ENCODE measurements around the gene QARS1.

The QARS1 gene

DNA sequence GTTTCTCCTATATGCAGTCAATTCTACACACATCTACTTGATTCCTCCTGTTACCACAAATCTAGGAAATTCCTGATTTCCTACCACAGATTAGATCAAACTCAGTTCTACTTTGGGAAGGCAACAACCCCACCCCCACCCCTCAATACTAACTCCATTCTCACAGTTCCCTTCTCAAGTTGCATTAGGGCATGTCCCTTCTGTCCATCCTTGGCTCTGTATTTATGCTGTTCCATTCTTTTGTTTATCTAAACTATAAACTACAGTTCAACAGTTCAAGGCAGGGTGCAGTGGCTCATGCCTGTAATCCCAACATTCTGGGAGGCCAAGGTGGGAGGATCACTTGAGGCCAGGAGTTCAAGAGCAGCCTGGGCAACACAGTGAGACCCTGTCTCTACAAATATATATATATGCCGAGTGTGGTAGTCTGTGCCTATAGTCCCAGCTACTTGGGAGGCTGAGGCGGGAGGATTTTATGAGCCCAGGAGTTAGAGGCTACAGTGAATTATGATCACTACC is 50.2 kb downstream of the QARS1 start:
- TF ChIP-seq GATA3 (IDR thresholded peaks at IDR 0.05; ENCODE audit: low read depth, low read length) (no peak), GATA2 (IDR thresholded peaks at IDR 0.05; ENCODE audit: low read depth, low read length) (no peak)

DNA sequence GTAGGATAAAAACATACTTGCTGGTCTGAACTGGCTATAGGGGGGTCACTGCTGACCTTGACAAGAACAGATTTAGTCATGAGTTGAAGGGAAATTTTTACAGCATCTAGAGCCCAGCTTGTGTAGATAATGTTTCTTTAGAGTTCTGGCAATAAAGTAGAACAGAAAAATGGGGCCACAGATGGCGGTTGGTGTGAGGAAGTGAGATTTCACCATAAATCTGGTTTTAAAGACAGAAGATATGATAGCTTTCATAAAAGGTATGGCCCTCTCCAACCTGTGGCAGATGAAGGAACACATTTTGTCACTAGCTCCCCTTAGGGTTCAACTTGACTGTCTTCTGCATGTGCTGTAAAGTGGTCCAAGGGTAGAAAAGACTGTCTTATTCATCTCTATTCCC is 51.0 kb downstream of the QARS1 start:
- TF ChIP-seq GATA3 (IDR thresholded peaks at IDR 0.05; ENCODE audit: low read depth, low read length) (no peak), GATA2 (IDR thresholded peaks at IDR 0.05; ENCODE audit: low read depth, low read length) (no peak)

Data from SH-SY5Y (cell line).